Dermis blood vessel endothelial cell (primary cell): ENCODE data around the gene CDC42BPA. TPM values are rescaled to one million over a fixed set of nuclear protein-coding genes. Genes with fewer than 3 reads are reported as not detected.
"Not testable (repeated sequence)": the region's sequence is repeated elsewhere in the genome, so short reads cannot be mapped to it uniquely, and the experiment has no call there.

Source experiments
- DNase-seq: peaks from one replicate; pipeline ENCODE4 v3.0.0; 2010
- total RNA-seq: library from RNA; depleted of rRNA; stranded (reverse); fragments of >200 nt; gene quantifications from 2 replicates; pipeline ENCODE4 v1.2.3, GENCODE V29; 2014

CDC42BPA gene
- total RNA-seq, 1 donor from 2014 or later: 105 TPM

GRCh38 chr1:227260433-227260832 lies 57.9 kb downstream of the CDC42BPA start:
- no peak for DNase-seq

- DNase-seq: no peak
These were observed 60.3 kb downstream of the CDC42BPA start for GRCh38 chr1:227257964-227258363.

- no peak for DNase-seq
These were observed 63.1 kb downstream of the CDC42BPA start for GRCh38 chr1:227255086-227255732.

- DNase-seq: no peak
These were observed 65.2 kb downstream of the CDC42BPA start for GRCh38 chr1:227253065-227253464.

GRCh38 chr1:227245613-227246320 lies 72.5 kb downstream of the CDC42BPA start:
- DNase-seq: no peak

- DNase-seq: no peak
These were observed 73.8 kb downstream of the CDC42BPA start for GRCh38 chr1:227244339-227245118.

GRCh38 chr1:227242811-227243682 lies 75.2 kb downstream of the CDC42BPA start:
- DNase-seq: no peak

GRCh38 chr1:227240983-227241382 lies 77.3 kb downstream of the CDC42BPA start:
- no peak for DNase-seq

GRCh38 chr1:227234998-227235405 lies 83.3 kb downstream of the CDC42BPA start:
- DNase-seq: peak; percentile 88

GRCh38 chr1:227231128-227231527 lies 87.2 kb downstream of the CDC42BPA start:
- DNase-seq: not testable (repeated sequence)

- no peak for DNase-seq
These were observed 90.1 kb downstream of the CDC42BPA start for GRCh38 chr1:227228201-227228600.

GRCh38 chr1:227227761-227228160 lies 90.5 kb downstream of the CDC42BPA start:
- no peak for DNase-seq

GRCh38 chr1:227225715-227226346 lies 92.5 kb downstream of the CDC42BPA start:
- DNase-seq: peak; percentile 73

- no peak for DNase-seq
These were observed 95.0 kb downstream of the CDC42BPA start for GRCh38 chr1:227223171-227223806.

GRCh38 chr1:227219715-227220292 lies 98.5 kb downstream of the CDC42BPA start:
- peak; percentile 28 for DNase-seq

- DNase-seq: peak; percentile 45
These were observed 99.3 kb downstream of the CDC42BPA start for GRCh38 chr1:227218870-227219573.

GRCh38 chr1:227215863-227216510 lies 102.3 kb downstream of the CDC42BPA start:
- DNase-seq: no peak

GRCh38 chr1:227214207-227214606 lies 104.1 kb downstream of the CDC42BPA start:
- no peak for DNase-seq

GRCh38 chr1:227213426-227213825 lies 104.9 kb downstream of the CDC42BPA start:
- peak; percentile 46 for DNase-seq

GRCh38 chr1:227212164-227212563 lies 106.1 kb downstream of the CDC42BPA start:
- no peak for DNase-seq
